ENCODE results near the gene ABHD4.
"Not testable (repeated sequence)": the region's sequence is repeated elsewhere in the genome, so short reads cannot be mapped to it uniquely, and the experiment has no call there.

ABHD4 gene

GRCh38 chr14:22561661-22562579 is 36.2 kb upstream of the ABHD4 start:
- no peak overlapping the region for H3K4me3 ChIP-seq (ENCODE audit: low read depth, low read length)
- in situ Hi-C loops (cut with HindIII; ENCODE audit: low sequenced_read_pairs) = loop anchor here (5.0 kb wide), 2 partner anchors 55 to 105 kb away; no protein-coding TSS in a partner anchor
- TF ChIP-seq, protein P1, sequence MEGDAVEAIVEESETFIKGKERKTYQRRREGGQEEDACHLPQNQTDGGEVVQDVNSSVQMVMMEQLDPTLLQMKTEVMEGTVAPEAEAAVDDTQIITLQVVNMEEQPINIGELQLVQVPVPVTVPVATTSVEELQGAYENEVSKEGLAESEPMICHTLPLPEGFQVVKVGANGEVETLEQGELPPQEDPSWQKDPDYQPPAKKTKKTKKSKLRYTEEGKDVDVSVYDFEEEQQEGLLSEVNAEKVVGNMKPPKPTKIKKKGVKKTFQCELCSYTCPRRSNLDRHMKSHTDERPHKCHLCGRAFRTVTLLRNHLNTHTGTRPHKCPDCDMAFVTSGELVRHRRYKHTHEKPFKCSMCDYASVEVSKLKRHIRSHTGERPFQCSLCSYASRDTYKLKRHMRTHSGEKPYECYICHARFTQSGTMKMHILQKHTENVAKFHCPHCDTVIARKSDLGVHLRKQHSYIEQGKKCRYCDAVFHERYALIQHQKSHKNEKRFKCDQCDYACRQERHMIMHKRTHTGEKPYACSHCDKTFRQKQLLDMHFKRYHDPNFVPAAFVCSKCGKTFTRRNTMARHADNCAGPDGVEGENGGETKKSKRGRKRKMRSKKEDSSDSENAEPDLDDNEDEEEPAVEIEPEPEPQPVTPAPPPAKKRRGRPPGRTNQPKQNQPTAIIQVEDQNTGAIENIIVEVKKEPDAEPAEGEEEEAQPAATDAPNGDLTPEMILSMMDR (IDR thresholded peaks at IDR 0.05; ENCODE audit: low read depth, low read length, missing control alignments) = no peak
- DNase-seq (ENCODE audit: low read depth) = no peak

DNA sequence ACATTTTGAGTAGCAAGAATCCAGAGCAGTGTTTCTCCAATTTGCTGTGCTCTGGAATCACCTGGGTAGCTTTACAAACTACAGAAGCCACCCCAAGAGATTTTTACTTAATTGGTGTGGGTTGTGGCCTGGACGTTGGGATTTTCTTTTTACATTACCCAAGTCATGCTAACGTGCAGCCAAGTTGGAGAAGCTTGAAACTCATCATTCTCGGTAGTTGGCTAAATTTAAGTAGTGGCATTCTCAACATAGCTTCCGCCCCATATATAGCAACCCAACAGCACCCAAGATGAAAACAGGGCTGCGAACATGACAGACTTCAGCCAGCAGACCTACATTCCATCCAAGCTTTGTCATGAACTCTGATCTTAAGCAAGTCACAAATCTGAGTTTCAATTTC is 34.1 kb upstream of the ABHD4 start:
- TF ChIP-seq, protein P1 (IDR thresholded peaks at IDR 0.05; ENCODE audit: low read depth, low read length, missing control alignments) = no peak
- no peak overlapping the region for H3K4me3 ChIP-seq (ENCODE audit: low read depth, low read length)
- in situ Hi-C loops (cut with HindIII; ENCODE audit: low sequenced_read_pairs) = loop anchor here (5.0 kb wide), 2 partner anchors 57 to 103 kb away; no protein-coding TSS in a partner anchor
- DNase-seq (ENCODE audit: low read depth) = no peak

DNA sequence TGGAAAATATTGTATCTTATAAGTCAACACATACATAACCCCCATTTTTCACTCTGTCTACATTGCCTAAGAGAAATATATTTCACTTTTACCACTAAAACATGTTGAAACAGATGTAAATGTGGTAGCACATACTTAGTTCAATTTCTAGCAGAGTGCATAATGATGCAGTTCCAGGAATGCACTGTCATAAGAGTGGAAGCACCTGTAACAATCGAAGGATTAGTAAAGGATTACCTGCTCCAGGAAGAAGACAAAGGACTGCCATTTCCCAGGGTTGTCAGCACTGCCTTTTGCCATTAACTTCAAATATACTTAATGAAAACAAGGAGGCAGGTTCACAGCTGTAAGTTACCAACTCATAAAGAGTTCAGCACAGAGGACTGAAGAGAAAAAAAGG is 33.6 kb upstream of the ABHD4 start:
- H3K4me3 ChIP-seq (ENCODE audit: low read depth, low read length) = no peak overlapping the region
- TF ChIP-seq, protein P1 (IDR thresholded peaks at IDR 0.05; ENCODE audit: low read depth, low read length, missing control alignments) = no peak
- in situ Hi-C loops (cut with HindIII; ENCODE audit: low sequenced_read_pairs) = loop anchor here (5.0 kb wide), 2 partner anchors 57 to 103 kb away; no protein-coding TSS in a partner anchor
- no peak for DNase-seq (ENCODE audit: low read depth)

DNA sequence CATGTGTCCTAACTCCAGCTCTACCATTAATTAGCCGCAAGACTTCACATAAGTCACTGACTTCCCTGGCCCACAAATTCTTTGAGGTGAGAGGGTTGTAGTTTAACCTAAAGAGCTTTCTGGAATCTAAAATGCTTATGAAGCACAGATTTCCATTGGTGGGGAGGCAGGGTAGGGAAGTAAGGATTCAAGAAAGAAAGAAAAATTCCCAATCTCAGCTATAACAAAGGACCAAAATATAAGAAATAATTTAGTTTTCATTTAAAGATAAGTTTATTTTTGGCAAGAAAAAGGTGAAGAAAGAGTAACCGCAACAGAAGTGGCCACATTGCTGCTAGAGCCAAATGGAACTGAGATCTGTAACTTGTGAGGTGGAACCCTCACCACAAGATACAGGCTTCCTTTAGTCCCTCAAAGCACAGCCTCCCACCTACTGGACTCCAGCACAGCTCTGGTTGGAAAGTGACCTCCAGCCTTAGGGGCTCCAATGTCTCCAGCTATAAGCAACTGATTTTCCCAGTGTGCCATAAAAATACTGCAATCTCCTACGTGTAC is 32.6 kb upstream of the ABHD4 start:
- H3K4me3 ChIP-seq (ENCODE audit: low read depth, low read length) = no peak overlapping the region
- DNase-seq (ENCODE audit: low read depth) = no peak
- in situ Hi-C loops (cut with HindIII; ENCODE audit: low sequenced_read_pairs) = no loop called here
- TF ChIP-seq, protein P1 (IDR thresholded peaks at IDR 0.05; ENCODE audit: low read depth, low read length, missing control alignments) = no peak

DNA sequence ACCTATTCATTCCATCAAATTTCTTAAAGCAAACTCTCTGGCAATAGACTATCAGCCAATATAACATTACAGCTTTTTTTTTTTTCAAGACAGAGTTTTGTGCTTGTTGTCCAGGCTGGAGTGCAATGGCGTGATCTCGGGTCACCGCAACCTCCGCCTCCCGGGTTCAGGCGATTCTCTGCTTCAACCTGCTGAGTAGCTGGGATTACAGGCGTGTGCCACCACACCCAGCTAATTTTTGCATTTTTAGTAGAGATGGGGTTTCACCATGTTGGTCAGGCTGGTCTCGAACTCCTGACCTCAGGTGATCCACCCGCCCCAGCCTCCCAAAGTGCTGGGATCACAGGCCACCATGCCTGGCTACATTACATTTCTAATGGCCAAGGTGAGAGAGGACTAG is 31.8 kb upstream of the ABHD4 start:
- DNase-seq (ENCODE audit: low read depth); H3K4me3 ChIP-seq (ENCODE audit: low read depth, low read length); in situ Hi-C loops (cut with HindIII; ENCODE audit: low sequenced_read_pairs): not testable (repeated sequence)

DNA sequence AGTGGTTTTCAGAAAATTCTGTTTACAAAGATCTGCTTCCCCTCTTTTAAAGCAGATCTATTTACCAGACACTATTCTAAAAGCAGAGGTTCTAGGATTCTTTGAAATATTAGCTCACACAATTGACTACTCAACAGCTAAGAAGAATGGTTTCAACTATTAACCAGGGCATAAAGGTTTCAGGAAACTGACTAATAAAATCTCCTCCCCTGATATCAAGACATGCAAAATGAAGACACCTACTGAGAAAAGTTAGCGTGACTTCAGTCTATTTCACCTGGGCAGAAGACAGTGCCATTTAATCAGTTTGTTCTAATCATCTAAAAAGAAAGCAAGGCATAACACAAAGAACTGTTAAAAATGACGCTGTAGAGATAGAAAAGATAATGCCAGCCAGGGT is 31.3 kb upstream of the ABHD4 start:
- TF ChIP-seq, protein P1 (IDR thresholded peaks at IDR 0.05; ENCODE audit: low read depth, low read length, missing control alignments) = no peak
- in situ Hi-C loops (cut with HindIII; ENCODE audit: low sequenced_read_pairs) = no loop called here
- no peak for DNase-seq (ENCODE audit: low read depth)
- no peak overlapping the region for H3K4me3 ChIP-seq (ENCODE audit: low read depth, low read length)

- in situ Hi-C loops (cut with HindIII; ENCODE audit: low sequenced_read_pairs) = no loop called here
- DNase-seq (ENCODE audit: low read depth) = no peak
- TF ChIP-seq, protein P1 (IDR thresholded peaks at IDR 0.05; ENCODE audit: low read depth, low read length, missing control alignments) = no peak
- H3K4me3 ChIP-seq (ENCODE audit: low read depth, low read length) = no peak overlapping the region
Observed at GRCh38 chr14:22567437-22567836, 30.7 kb upstream of the ABHD4 start.
